GM19467 (cell line): ENCODE data around the gene FBXO33.
A peak's percentile ranks its signal among the peaks of the same experiment; 100 is the strongest.

ENCODE experiments used
- ATAC-seq: cut with Tn5 transposase; IDR thresholded peaks from one replicate; pipeline ENCODE4 v1.9.1; 2021; ENCODE audit warnings: mild to moderate bottlenecking, moderate library complexity; ENCODE audit not compliant: unreplicated experiment

Gene FBXO33

GRCh38 chr14:39432179-39432618 is at the start of gene FBXO33:
Gene FBXO33, minus strand, starts transcription at chr14:39432433. Its CDS starts 271 bp downstream, at chr14:39432162.
- ATAC-seq = peak; percentile 81

GRCh38 chr14:39474416-39474911 is 42.2 kb upstream of the FBXO33 start:
- ATAC-seq = peak; percentile 83

DNA sequence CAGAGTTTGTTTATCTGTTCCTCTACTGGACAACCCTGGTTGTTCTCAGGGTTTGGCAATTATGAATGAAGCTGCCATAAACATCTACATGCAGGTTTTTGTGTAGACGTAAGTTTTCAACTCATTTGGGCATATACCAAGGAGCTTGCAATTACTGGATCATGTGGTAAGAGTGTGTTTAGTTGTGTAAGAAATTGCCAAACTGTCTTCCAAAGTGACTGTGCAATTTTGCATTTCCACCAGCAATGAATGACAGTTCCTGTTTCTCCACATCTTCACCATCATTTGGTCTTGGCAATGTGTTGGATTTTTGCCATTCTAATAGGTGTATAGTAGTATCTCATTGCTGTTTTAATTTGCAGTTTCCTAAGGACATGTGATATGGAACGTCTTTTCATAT is 39.8 kb upstream of the FBXO33 start:
- no peak for ATAC-seq

- peak; percentile 97 for ATAC-seq
These were observed 37.0 kb upstream of the FBXO33 start for GRCh38 chr14:39469094-39469710.

DNA sequence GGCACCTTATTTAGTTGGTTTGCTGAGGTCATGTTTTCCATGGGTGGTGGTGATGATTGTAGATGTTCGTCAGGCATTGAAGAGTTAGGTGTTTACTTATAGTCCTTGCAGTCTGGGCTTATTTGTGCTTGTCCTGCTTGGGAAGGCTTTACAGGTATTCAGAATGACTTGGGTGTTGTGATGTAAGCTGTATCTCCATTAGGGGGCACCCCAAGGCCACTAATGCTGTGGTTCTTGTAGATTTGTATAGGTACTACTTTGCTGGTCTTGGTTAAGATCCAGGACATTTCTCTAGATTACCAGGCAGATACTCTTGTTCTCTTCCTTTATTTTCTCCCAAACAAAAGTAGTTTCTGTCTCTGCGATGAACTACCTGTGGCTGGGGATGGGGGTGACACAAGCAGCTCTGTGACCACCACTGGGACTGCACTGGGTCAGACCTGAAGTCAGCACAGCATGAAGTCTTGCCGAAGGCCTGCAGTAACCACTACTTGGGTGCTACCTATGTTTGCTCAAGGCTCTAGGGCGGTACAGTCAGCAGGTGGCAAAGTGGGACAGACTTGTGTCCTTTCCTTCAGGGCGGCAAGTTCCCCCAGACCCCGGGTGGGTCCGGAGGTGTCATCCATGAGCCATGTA is 35.8 kb upstream of the FBXO33 start:
- ATAC-seq = peak; percentile 62

DNA sequence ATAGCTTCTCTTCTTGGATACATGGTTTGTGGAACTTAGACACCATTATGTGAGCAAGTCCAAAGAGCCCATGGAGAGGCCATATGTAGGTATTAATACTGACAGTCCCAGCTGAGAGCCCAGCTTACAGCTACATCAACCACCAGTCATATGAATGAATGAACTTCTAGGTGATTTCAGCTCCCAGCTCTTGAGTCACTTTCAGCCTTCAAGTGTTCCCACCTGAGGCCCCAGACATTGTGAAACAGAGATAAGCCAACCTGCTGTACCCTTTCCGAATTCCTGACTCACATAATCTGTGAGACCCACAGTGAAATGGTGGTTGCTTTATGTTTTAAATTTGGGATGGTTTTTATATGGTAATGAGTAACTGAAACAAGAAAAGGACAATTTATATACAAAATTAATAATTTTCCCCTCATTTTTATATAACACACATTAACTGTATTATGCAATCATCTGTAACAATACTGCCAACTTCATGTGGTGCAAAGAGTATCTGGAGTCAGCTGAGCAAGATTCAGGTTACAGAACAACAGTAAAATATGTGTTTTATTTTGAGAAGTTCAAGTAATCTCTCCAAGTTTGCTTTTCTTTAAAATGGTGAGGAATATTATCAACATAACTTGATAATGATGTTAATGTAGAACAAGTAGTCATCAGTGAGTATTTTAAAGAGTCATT is 27.7 kb upstream of the FBXO33 start:
- ATAC-seq = no peak

DNA sequence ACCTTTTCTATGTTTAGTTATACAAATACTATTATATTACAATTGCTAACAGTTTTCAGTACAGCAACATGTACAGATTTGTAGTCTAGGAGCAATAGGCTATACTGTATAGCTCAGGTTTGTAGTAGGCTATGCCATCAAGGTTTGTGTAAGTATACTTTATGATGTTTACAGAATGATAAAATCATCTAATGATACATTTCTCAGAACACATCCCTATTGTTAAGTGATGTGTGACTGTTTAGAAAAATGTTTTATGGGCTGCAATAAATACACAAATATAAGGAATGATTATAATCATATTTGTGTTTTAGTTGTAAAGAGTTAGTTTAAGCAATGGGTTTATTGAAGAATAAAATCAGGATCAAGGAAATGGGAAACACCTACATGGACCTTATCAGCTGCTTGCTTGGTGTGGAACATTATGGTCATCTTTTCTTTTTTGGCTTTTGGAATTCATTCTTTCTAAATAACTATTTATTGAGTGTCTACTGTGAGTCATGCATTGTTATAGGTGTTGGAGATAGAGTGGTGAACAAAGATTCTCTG is 24.5 kb upstream of the FBXO33 start:
- ATAC-seq = no peak

GRCh38 chr14:39454906-39455539 is 22.8 kb upstream of the FBXO33 start:
- ATAC-seq = no peak

GRCh38 chr14:39452680-39453079 is 20.4 kb upstream of the FBXO33 start:
- no peak for ATAC-seq

GRCh38 chr14:39451811-39452210 is 19.6 kb upstream of the FBXO33 start:
- ATAC-seq = peak; percentile 50

DNA sequence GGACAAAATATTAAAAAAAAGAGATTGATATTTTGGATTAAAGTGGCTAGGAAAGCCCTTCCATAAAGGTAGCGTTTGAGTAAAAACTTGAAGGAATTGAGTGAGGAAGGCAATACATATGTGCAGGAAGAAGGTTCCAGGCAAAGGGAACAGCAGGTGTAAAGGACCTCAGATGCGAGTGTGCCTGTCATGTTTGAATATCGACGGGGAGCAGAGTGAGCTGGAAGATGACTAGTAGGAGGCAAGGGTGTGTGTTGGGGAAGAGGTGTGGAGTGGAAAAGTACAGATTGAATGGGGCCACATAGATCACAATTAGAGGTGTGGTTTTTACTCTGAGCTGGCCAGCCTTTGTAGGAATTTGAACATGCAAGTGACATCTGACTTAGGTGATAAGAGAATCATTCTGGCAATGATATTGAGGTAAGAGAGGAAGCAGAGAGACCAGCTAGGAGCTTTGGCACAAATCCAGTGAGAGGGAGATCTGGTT is 15.0 kb upstream of the FBXO33 start:
- ATAC-seq = no peak

DNA sequence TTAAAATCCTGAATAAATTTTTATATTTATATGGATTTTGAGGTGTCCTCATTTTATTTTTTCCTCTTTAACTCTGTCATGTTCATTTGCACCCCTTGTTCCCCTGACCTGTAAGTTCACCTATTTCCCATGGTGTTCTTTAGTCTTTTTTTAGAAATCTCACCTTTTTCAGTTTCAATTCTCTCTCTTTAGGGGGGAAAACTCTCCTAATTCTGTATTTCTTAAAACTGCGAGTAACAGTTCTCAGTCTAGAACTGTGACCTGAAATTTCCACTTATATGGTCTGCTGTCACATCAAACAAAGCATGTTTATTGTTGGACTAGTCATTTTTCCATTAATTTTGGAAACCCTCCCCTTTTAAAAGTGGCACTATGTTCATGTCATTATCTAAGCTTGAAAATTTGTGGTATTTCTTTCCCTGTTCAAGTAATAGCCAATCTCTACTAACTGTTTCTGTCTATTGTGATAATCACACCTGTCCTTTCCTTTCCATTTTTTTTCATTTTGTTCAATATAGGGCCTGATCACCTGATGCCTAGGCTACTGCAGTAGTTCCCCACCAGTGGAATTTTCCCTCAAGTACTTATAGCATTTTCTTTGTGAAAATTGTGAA is 14.0 kb upstream of the FBXO33 start:
- peak; percentile 47 for ATAC-seq

- no peak for ATAC-seq
These were observed 10.1 kb upstream of the FBXO33 start for GRCh38 chr14:39442293-39442692.

- no peak for ATAC-seq
These were observed 9.6 kb upstream of the FBXO33 start for GRCh38 chr14:39441805-39442204.

DNA sequence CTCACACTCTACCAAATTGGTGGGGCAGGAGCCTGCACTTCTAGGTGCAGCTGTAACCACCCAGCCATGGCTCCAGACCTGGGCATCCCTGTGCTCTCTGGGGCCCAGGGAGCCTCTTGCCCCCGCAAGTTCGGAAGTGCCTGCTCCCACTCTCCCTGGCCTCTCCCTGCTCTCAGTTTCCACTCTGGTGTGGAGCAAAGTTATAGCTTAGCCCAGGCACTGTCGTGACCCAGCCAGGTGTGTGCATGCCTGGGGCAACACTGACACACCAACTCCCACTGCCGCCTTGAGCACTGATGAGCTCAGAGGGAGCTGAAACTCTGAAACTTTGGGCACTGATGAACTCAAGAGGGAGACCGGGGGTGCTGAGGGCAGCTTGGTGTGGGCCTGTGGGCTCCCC is 8.7 kb upstream of the FBXO33 start:
- no peak for ATAC-seq

DNA sequence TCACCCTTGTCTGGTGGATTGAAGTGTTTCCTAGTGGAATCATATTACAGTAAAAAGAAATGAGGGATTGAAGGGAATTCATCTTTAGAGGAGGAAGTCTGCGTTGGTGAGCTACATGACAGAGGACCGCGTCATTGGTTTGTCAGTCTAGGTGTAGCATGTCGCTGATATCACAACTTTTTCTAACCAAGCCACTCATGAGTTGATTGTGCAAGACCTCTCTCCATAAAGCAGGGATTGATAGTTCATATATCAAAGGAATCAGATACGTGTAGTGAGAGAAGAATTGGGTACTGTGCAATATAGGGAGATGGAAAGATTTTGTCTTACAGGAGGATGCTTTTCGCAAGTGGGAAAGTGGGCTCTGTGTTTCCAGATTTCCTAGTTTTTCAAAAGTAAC is 3.0 kb upstream of the FBXO33 start:
- ATAC-seq = no peak

DNA sequence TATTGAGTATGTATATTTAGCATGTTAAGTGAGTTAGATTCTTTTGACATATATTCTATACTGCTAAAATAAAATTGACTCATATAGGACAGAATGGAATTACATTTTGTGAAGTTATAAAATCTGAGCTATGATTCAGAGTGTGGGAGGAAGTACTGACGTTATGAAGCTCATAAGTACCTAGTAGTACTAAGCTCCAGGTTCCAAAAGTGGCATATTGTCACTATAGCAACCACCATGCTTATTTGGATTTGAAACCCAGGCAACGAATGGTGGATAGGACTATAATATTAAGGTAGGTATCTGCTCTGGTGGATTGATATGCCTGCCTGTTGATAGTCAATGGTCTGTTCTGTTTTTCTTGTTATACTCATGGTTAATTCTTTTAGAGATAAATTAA is 2.2 kb upstream of the FBXO33 start:
- no peak for ATAC-seq

DNA sequence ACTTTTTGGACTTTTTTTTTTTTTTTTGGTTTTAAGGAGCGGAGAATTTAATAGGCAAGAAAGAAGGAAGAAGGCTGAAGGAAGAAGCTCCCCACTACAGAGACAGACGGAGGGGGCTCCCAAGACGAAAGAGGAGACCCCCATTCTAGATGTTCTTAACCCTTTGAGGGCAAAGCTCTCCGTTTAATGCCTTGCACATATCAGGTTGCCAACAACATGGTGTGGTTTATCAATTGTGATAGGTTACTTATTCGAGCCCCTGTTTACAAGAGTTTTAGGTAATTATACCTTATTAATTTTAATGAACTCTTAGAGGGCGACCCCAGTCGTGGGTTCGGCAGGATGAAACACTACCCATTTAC is 1.2 kb upstream of the FBXO33 start:
- ATAC-seq = no peak

GRCh38 chr14:39432619-39433451 is 602 bp upstream of the FBXO33 start:
- peak; percentile 58 for ATAC-seq
